GM23248 (cell line): ENCODE results near the gene PDE3A. TPM values are rescaled to one million over a fixed set of nuclear protein-coding genes. Genes with fewer than 3 reads are reported as not detected.
A peak's percentile ranks its signal among the peaks of the same experiment; 100 is the strongest.

Experiments used
- DNase-seq: peaks from one replicate; pipeline ENCODE4 v3.0.0-alpha.2; 2015
- H2AFZ ChIP-seq: fragments of 200-600 bp; sonication (generic); 2 replicates; pipeline ENCODE4 v1.6.1; 2016; ENCODE audit warnings: antibody characterized with exemption
- H3F3A ChIP-seq: fragments of 200-600 bp; sonication (generic); 2 replicates; pipeline ENCODE4 v1.6.1; 2016; ENCODE audit warnings: mild to moderate bottlenecking, antibody characterized with exemption, mixed run types; ENCODE audit not compliant: insufficient read depth
- H3K27ac ChIP-seq: fragments of 200-600 bp; sonication (generic); 2 replicates; pipeline ENCODE4 v1.5.1; 2016; ENCODE audit warnings: mild to moderate bottlenecking
- H3K27me3 ChIP-seq: fragments of 200-600 bp; sonication (generic); replicated peaks from 2 replicates; pipeline ENCODE4 v1.6.1; 2016; ENCODE audit warnings: mild to moderate bottlenecking; ENCODE audit not compliant: insufficient read depth
- H3K36me3 ChIP-seq: fragments of 200-600 bp; sonication (generic); 2 replicates; pipeline ENCODE4 v1.6.1; 2016; ENCODE audit warnings: low read depth, mild to moderate bottlenecking
- H3K4me1 ChIP-seq: fragments of 200-600 bp; sonication (generic); 2 replicates; pipeline ENCODE4 v1.6.1; 2016; ENCODE audit warnings: mild to moderate bottlenecking; ENCODE audit not compliant: insufficient read depth
- H3K4me2 ChIP-seq: fragments of 200-600 bp; sonication (generic); one replicate; pipeline ENCODE4 v1.6.1; 2016; ENCODE audit warnings: mild to moderate bottlenecking; ENCODE audit not compliant: unreplicated experiment
- H3K4me3 ChIP-seq: fragments of 200-600 bp; sonication (generic); 2 replicates; pipeline ENCODE4 v1.5.1; 2016; ENCODE audit warnings: mild to moderate bottlenecking
- H3K79me2 ChIP-seq: fragments of 200-600 bp; sonication (generic); 2 replicates; pipeline ENCODE4 v1.6.1; 2016; ENCODE audit warnings: mild to moderate bottlenecking; ENCODE audit not compliant: insufficient read depth
- H3K9ac ChIP-seq: fragments of 200-600 bp; sonication (generic); 2 replicates; pipeline ENCODE4 v1.6.1; 2016; ENCODE audit warnings: mild to moderate bottlenecking
- H3K9me2 ChIP-seq: fragments of 200-600 bp; sonication (generic); 2 replicates; pipeline ENCODE4 v1.6.1; 2016; ENCODE audit warnings: mixed run types, mild to moderate bottlenecking, moderate library complexity; ENCODE audit not compliant: insufficient read depth
- H3K9me3 ChIP-seq: fragments of 200-600 bp; sonication (generic); one replicate; pipeline ENCODE4 v1.6.1; 2017; ENCODE audit warnings: low read depth
- H4K20me1 ChIP-seq: fragments of 200-600 bp; sonication (generic); 2 replicates; pipeline ENCODE4 v1.6.0; 2016; ENCODE audit not compliant: insufficient read depth
- EZH2 ChIP-seq: fragments of 200-600 bp; sonication (generic); IDR thresholded peaks from 2 replicates; pipeline ENCODE4 v1.6.1; 2018; ENCODE audit warnings: antibody characterized with exemption, mild to moderate bottlenecking; ENCODE audit not compliant: insufficient read depth, poor library complexity, severe bottlenecking
- EZH2phosphoT487 ChIP-seq: fragments of 200-600 bp; sonication (generic); IDR thresholded peaks from 2 replicates; pipeline ENCODE4 v1.6.1; 2018; ENCODE audit warnings: antibody characterized with exemption, moderate library complexity, mild to moderate bottlenecking, low read depth; ENCODE audit not compliant: insufficient read depth
- WGBS, 2 experiments: methylation state at CpG; one replicate each; pipeline ENCODE4 v1.1.6; 2015 to 2017; ENCODE audit warnings: low lambda C conversion rate in 2 of 2, low coverage in 1 of 2; ENCODE audit errors: missing lambda C conversion rate in 2 of 2; 5-methylcytosine and 5-hydroxymethylcytosine counted together
- in situ Hi-C: fragments of 300-500 bp; cut with MboI; formaldehyde crosslinking; loops from 2 replicates; pipeline ENCODE4 v1.15.0; 2020
- polyA plus RNA-seq: library from polyadenylated mRNA; unstranded; fragments of >200 nt; fragmentation: Nextera tagmentation; extraction: Ambion mirVana; gene quantifications from 2 replicates; pipeline ENCODE4 v1.2.1, GENCODE V29; 2016
- total RNA-seq: library from RNA; depleted of rRNA; stranded (reverse); fragments of >200 nt; shearing (Covaris generic); gene quantifications from 2 replicates; pipeline ENCODE4 v1.2.3, GENCODE V29; 2014

PDE3A gene
- total and polyA plus RNA-seq, 2 experiments from 2014 or later, result 0.11 to 0.43 TPM

DNA sequence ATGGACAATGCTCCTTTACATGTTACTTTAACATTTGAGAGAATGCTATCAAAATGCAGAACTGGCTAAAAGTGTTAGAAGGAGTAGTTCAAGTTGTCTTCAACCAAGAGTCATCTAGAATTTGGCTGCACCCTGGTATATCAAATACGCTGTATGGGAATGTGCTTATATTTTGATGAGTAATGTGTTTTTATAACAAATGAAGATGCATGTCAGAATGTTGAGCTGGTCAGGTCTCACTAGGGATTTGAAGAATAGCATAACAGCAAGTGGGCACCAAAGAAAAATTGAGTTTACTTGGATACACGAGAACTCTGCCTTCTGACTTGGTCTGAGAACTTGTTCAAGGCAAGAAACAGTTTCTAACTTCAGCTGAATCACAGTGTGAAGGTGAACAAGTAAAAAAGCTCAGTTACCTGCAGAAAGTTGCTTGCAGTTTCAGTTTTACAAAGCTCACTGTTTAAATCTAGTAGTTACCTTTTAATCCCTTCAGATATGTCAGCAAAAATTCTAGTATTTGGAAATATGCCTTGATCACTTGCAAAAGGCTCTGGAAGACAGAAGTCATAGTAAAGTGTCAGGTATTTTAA lies 82.3 kb downstream of the PDE3A start:
- no peak overlapping the region for H2AFZ ChIP-seq
- 89% methylated on average over 2 of the region's 2 CpGs for WGBS, 2 experiments
- no peaks in the 10 kb centered on the region for H3F3A ChIP-seq
- no peaks in the 10 kb centered on the region for H3K9me2 ChIP-seq
- H3K4me1 ChIP-seq, result peaks cover 9% of the 10 kb centered on the region; the same call in 1 of the 2 replicates
- H4K20me1 ChIP-seq, result no peaks in the 10 kb centered on the region
- H3K4me2 ChIP-seq, result no peak overlapping the region
- H3K9ac ChIP-seq, result no peak overlapping the region
- no peak for DNase-seq
- H3K27me3 ChIP-seq, result no peaks in the 10 kb centered on the region
- no peak for TF ChIP-seq EZH2phosphoT487
- TF ChIP-seq EZH2, result no peak
- no peak overlapping the region for H3K4me3 ChIP-seq
- H3K27ac ChIP-seq, result no peak overlapping the region
- no peaks in the 10 kb centered on the region for H3K79me2 ChIP-seq
- in situ Hi-C loops, result no loop called here
- no peaks in the 10 kb centered on the region for H3K36me3 ChIP-seq
- H3K9me3 ChIP-seq, result no peaks in the 10 kb centered on the region

DNA sequence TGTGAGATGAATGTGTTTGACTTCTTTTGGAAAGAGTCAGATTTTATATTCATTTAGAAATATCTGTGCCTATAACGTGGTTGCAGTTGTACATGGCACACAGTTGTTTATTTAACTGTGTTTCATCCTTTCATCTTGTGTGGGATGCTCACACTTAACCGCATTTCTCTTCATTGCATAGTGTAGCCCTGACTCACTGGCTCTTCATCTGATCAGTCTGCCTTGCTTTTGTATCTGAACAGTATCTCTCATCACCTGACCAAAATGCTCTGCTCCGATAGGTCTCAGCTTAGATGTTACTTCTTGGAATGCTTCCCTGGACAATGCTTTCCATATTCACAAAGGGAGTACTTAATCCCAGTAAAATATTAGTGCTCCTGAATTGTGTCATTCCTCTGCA lies 83.4 kb downstream of the PDE3A start:
- H3K4me2 ChIP-seq, result no peak overlapping the region
- H3K9ac ChIP-seq, result no peak overlapping the region
- H3K36me3 ChIP-seq, result no peaks in the 10 kb centered on the region
- peaks cover 9% of the 10 kb centered on the region; the same call in 1 of the 2 replicates for H3K4me1 ChIP-seq
- H3K27me3 ChIP-seq, result no peaks in the 10 kb centered on the region
- no peaks in the 10 kb centered on the region for H3F3A ChIP-seq
- WGBS, 2 experiments, result 46 to 47% methylated on average over 3 of the region's 3 CpGs
- no peaks in the 10 kb centered on the region for H3K9me2 ChIP-seq
- H4K20me1 ChIP-seq, result no peaks in the 10 kb centered on the region
- peak; percentile 62 for DNase-seq
- no peak for TF ChIP-seq EZH2phosphoT487
- no peak for TF ChIP-seq EZH2
- H3K9me3 ChIP-seq, result no peaks in the 10 kb centered on the region
- H3K27ac ChIP-seq, result no peak overlapping the region
- H2AFZ ChIP-seq, result no peak overlapping the region
- no peak overlapping the region for H3K4me3 ChIP-seq
- no peaks in the 10 kb centered on the region for H3K79me2 ChIP-seq
- in situ Hi-C loops, result no loop called here

DNA sequence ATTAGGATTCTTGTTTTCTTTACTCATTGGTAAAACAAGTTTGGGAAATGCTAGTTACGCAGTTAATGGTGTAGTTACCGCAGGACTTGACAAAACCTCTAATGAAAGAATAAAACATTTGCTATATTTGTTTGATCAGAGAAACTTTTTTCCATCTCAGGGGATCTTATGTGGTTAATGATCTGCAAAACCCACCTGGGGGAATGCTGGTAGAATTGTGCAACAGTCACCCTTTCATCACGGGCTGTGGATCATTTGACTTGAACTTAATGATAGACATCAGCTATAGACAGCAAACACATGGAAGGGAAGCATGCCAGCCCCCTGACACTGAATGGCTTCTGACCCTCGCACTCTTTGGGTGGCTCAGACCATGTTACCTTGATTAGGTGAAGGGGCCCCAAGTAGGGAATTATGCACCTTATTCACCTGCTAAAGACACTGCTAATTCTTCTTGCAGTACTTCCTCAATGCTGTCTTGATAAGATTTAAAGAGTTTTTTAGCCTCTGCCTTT lies 84.2 kb downstream of the PDE3A start:
- 83 to 87% methylated on average over 4 of the region's 4 CpGs for WGBS, 2 experiments
- Histone ChIP-seq H3K4me3 (no peak overlapping the region), H3K4me2 (no peak overlapping the region)

DNA sequence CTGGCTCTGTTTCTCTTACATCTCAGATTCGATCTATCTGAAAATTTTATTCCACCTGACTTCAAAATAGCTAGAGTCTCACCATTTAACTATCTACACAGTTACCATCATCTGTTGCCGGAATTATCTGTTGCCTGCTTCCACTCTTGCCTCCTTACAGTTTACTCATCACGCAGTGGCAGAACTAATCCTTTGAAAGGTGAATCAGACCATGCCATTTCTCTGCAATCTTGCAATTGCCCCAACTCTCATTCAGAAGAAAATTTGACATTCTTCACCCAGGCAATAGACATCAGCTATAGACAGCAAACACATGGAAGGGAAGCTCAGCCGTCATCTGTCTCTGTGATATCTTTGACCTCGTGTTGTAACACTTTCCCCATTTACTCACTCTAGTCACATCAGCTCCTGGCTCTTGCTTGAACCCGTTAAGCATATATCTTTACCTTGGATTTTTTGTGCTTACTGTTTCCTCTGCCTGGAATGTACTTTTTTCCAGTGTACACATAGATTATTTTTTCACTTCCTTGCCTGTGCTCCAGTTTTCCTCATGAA lies 85.5 kb downstream of the PDE3A start:
- whole genome bisulfite sequencing, 2 experiments, result 90 to 93% methylated on average over 6 of the region's 6 CpGs
- Histone ChIP-seq H3K4me1 (peaks cover 9% of the 10 kb centered on the region; the same call in 1 of the 2 replicates), H3F3A (no peaks in the 10 kb centered on the region), H3K4me3 (no peak overlapping the region), H3K9me2 (no peaks in the 10 kb centered on the region), H3K9me3 (no peaks in the 10 kb centered on the region), H3K9ac (no peak overlapping the region), H3K27ac (no peak overlapping the region), H2AFZ (no peak overlapping the region), H4K20me1 (no peaks in the 10 kb centered on the region), H3K27me3 (no peaks in the 10 kb centered on the region), H3K79me2 (no peaks in the 10 kb centered on the region), H3K4me2 (no peak overlapping the region), H3K36me3 (no peaks in the 10 kb centered on the region)
- in situ Hi-C loops, result no loop called here
- TF ChIP-seq EZH2, result no peak
- DNase-seq, result no peak

More for the DNA sequence above, 84.2 kb downstream of the PDE3A start:
- Histone ChIP-seq H3K9ac (no peak overlapping the region), H3K9me2 (no peaks in the 10 kb centered on the region), H2AFZ (no peak overlapping the region), H3K27me3 (no peaks in the 10 kb centered on the region), H3K36me3 (no peaks in the 10 kb centered on the region), H3F3A (no peaks in the 10 kb centered on the region), H3K27ac (no peak overlapping the region), H3K79me2 (no peaks in the 10 kb centered on the region), H3K9me3 (no peaks in the 10 kb centered on the region), H3K4me1 (peaks cover 9% of the 10 kb centered on the region; the same call in 1 of the 2 replicates), H4K20me1 (no peaks in the 10 kb centered on the region)
- TF ChIP-seq EZH2, result no peak
- no peak for TF ChIP-seq EZH2phosphoT487
- no peak for DNase-seq
- in situ Hi-C loops, result no loop called here
